SKM-1 (cell line): ENCODE data around the gene SAMD3.
"Not testable (repeated sequence)": the region's sequence is repeated elsewhere in the genome, so short reads cannot be mapped to it uniquely, and the experiment has no call there.

Experiments
- DNase-seq: peaks from one replicate; lab custom pipeline; 2025; ENCODE audit not compliant: unreplicated experiment; lab: John Stamatoyannopoulos, UW

The SAMD3 gene

GRCh38 chr6:130222775-130223174, at the start of gene SAMD3:
TSS of gene SAMD3 (minus strand) at chr6:130222951. CDS start at chr6:130215273, 7,678 bp downstream.
- DNase-seq: no peak

- DNase-seq: no peak
Observed at GRCh38 chr6:130269969-130270635, 47.4 kb upstream of the SAMD3 start.

- not testable (repeated sequence) for DNase-seq
Observed at GRCh38 chr6:130265553-130265952, 42.8 kb upstream of the SAMD3 start.

GRCh38 chr6:130262008-130262407, 39.3 kb upstream of the SAMD3 start:
- no peak for DNase-seq

GRCh38 chr6:130261558-130261957, 38.8 kb upstream of the SAMD3 start:
- not testable (repeated sequence) for DNase-seq

- DNase-seq: not testable (repeated sequence)
Observed at GRCh38 chr6:130260614-130261241, 38.0 kb upstream of the SAMD3 start.

- DNase-seq: not testable (repeated sequence)
Observed at GRCh38 chr6:130260050-130260462, 37.3 kb upstream of the SAMD3 start.

- DNase-seq: no peak
Observed at GRCh38 chr6:130259557-130259956, 36.8 kb upstream of the SAMD3 start.

- DNase-seq: no peak
Observed at GRCh38 chr6:130259140-130259539, 36.4 kb upstream of the SAMD3 start.

GRCh38 chr6:130252527-130253237, 29.9 kb upstream of the SAMD3 start:
- no peak for DNase-seq

GRCh38 chr6:130245267-130245666, 22.5 kb upstream of the SAMD3 start:
- no peak for DNase-seq

- DNase-seq: no peak
Observed at GRCh38 chr6:130244728-130245127, 22.0 kb upstream of the SAMD3 start.

- no peak for DNase-seq
Observed at GRCh38 chr6:130240232-130240631, 17.5 kb upstream of the SAMD3 start.

GRCh38 chr6:130239755-130240154, 17.0 kb upstream of the SAMD3 start:
- no peak for DNase-seq

GRCh38 chr6:130233330-130233729, 10.6 kb upstream of the SAMD3 start:
- DNase-seq: no peak

GRCh38 chr6:130230531-130230930, 7.8 kb upstream of the SAMD3 start:
- DNase-seq: not testable (repeated sequence)

- no peak for DNase-seq
Observed at GRCh38 chr6:130229645-130230044, 6.9 kb upstream of the SAMD3 start.

GRCh38 chr6:130223508-130223907, 757 bp upstream of the SAMD3 start:
- no peak for DNase-seq

- no peak for DNase-seq
Observed at GRCh38 chr6:130218134-130218533, 4.6 kb downstream of the SAMD3 start.

- no peak for DNase-seq
Observed at GRCh38 chr6:130216620-130217019, 6.1 kb downstream of the SAMD3 start.

GRCh38 chr6:130215526-130215925, 7.2 kb downstream of the SAMD3 start:
- no peak for DNase-seq
